GM23338 (cell line): ENCODE data around the gene GIPC1.

ENCODE experiments used
- EZH2 ChIP-seq: fragments of 200-600 bp; sonication (generic); IDR thresholded peaks from one replicate; pipeline ENCODE4 v1.8.0; 2017; ENCODE audit warnings: antibody characterized with exemption, mild to moderate bottlenecking, low read depth; ENCODE audit not compliant: unreplicated experiment
- EZH2phosphoT487 ChIP-seq: fragments of 200-600 bp; sonication (generic); IDR thresholded peaks from one replicate; pipeline ENCODE4 v1.8.1; 2018; ENCODE audit warnings: antibody characterized with exemption; ENCODE audit not compliant: unreplicated experiment
- NANOG ChIP-seq: IDR thresholded peaks from 2 replicates; pipeline ENCODE4 v1.6.1; 2016; ENCODE audit warnings: antibody characterized with exemption, borderline replicate concordance
- POLR2AphosphoS5 ChIP-seq: IDR thresholded peaks from 2 replicates; pipeline ENCODE4 v1.6.1; 2016; ENCODE audit warnings: antibody characterized with exemption, low read depth
- REST ChIP-seq: IDR thresholded peaks from one replicate; pipeline ENCODE4 v1.6.1; 2018; ENCODE audit warnings: antibody characterized with exemption; ENCODE audit not compliant: unreplicated experiment
- TF ChIP-seq, protein P1 (sequence below), 2 experiments: fragments of 200-600 bp in 1 of 2; sonication (generic) in 1 of 2; conservative IDR thresholded peaks; 2 replicates each; pipeline versions ENCODE4 v1.5.1 to v1.6.1; 2016 to 2017; ENCODE audit warnings: antibody characterized with exemption in 2 of 2, low read depth in 2 of 2, mild to moderate bottlenecking in 2 of 2, moderate library complexity in 1 of 2

GRCh38 chr19:14440049-14440448 lies 55.9 kb downstream of the GIPC1 start:
- TF ChIP-seq, protein P1, sequence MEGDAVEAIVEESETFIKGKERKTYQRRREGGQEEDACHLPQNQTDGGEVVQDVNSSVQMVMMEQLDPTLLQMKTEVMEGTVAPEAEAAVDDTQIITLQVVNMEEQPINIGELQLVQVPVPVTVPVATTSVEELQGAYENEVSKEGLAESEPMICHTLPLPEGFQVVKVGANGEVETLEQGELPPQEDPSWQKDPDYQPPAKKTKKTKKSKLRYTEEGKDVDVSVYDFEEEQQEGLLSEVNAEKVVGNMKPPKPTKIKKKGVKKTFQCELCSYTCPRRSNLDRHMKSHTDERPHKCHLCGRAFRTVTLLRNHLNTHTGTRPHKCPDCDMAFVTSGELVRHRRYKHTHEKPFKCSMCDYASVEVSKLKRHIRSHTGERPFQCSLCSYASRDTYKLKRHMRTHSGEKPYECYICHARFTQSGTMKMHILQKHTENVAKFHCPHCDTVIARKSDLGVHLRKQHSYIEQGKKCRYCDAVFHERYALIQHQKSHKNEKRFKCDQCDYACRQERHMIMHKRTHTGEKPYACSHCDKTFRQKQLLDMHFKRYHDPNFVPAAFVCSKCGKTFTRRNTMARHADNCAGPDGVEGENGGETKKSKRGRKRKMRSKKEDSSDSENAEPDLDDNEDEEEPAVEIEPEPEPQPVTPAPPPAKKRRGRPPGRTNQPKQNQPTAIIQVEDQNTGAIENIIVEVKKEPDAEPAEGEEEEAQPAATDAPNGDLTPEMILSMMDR (conservative IDR thresholded peaks at IDR 0.05; ENCODE audit: low read depth in 2 of 2): no peak
- no peak for TF ChIP-seq REST
- no peak for TF ChIP-seq POLR2AphosphoS5
- TF ChIP-seq EZH2: no peak
- no peak for TF ChIP-seq EZH2phosphoT487
- TF ChIP-seq NANOG: no peak
